ENCODE data around the gene GRIK4.

DNA sequence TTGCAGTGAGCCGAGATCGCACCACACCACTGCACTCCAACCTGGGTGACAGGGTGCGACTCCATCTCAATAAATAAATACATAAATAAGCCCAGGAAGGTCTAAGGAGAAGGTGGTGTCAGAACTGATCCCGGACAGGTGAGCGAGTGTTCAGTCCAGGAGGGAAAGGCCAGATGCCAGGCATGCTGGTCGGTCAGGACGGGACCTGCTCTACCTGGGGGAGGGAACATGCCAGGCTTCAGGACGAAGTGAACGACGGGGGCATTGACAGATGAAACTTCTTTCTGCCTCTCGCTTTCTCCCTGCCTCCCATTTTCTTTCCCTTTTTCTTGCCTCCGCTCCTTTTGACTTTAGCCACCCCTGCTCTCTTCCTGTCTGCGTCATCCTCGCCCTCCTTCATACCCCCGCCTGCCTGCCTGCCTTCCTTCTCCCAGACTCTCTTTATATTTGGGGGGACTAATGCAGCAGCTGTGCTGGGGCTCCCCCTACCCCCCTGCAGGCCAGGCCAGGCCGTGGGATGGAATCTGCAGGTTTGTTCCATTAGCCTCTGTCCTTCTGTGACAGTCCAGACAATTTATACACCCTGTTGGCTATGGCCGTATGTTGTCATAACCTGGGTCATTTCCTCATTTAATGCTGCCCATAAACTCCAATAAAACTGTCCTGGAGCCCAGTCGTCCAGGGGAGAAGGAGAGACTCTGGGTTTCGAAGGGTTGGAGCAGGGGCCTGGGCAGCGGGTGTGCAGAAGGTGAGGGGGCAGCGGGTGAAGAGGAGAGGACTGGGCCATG is 303.2 kb downstream of the GRIK4 start:
- TF ChIP-seq, protein P1, sequence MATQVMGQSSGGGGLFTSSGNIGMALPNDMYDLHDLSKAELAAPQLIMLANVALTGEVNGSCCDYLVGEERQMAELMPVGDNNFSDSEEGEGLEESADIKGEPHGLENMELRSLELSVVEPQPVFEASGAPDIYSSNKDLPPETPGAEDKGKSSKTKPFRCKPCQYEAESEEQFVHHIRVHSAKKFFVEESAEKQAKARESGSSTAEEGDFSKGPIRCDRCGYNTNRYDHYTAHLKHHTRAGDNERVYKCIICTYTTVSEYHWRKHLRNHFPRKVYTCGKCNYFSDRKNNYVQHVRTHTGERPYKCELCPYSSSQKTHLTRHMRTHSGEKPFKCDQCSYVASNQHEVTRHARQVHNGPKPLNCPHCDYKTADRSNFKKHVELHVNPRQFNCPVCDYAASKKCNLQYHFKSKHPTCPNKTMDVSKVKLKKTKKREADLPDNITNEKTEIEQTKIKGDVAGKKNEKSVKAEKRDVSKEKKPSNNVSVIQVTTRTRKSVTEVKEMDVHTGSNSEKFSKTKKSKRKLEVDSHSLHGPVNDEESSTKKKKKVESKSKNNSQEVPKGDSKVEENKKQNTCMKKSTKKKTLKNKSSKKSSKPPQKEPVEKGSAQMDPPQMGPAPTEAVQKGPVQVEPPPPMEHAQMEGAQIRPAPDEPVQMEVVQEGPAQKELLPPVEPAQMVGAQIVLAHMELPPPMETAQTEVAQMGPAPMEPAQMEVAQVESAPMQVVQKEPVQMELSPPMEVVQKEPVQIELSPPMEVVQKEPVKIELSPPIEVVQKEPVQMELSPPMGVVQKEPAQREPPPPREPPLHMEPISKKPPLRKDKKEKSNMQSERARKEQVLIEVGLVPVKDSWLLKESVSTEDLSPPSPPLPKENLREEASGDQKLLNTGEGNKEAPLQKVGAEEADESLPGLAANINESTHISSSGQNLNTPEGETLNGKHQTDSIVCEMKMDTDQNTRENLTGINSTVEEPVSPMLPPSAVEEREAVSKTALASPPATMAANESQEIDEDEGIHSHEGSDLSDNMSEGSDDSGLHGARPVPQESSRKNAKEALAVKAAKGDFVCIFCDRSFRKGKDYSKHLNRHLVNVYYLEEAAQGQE (IDR thresholded peaks at IDR 0.05; ENCODE audit: borderline replicate concordance), result no peak
- TF ChIP-seq, protein P1 (CRISPR knock-in tag; IDR thresholded peaks at IDR 0.05; ENCODE audit: low read depth), result no peak
- TF ChIP-seq EP300 (IDR thresholded peaks at IDR 0.05; ENCODE audit: low read length) (no peak), MEF2A (IDR thresholded peaks at IDR 0.05; ENCODE audit: control insufficient read depth, low read depth, low read length) (no peak), POLR2AphosphoS5 (IDR thresholded peaks at IDR 0.05; ENCODE audit: control insufficient read depth, insufficient read depth, low read depth, low read length) (no peak), CREB1 (IDR thresholded peaks at IDR 0.05) (no peak), CREB1 (CRISPR knock-in tag; IDR thresholded peaks at IDR 0.05) (no peak), ARID1B (IDR thresholded peaks at IDR 0.05) (no peak), FOXJ3 (CRISPR knock-in tag; IDR thresholded peaks at IDR 0.05) (no peak), MYC (IDR thresholded peaks at IDR 0.05; ENCODE audit: low read depth, low read length) (no peak), MYC (CRISPR knock-in tag; IDR thresholded peaks at IDR 0.05; ENCODE audit: borderline replicate concordance, low read depth) (no peak), ELF4 (CRISPR knock-in tag; IDR thresholded peaks at IDR 0.05) (no peak), JUN (IDR thresholded peaks at IDR 0.05; ENCODE audit: borderline replicate concordance, low read depth, low read length) (no peak), JUN (CRISPR knock-in tag; IDR thresholded peaks at IDR 0.05; ENCODE audit: borderline replicate concordance) (no peak), EZH2 (IDR thresholded peaks at IDR 0.05; ENCODE audit: borderline replicate concordance, low read depth, low read length) (no peak), CREM (IDR thresholded peaks at IDR 0.05; ENCODE audit: low read depth) (no peak)
- TF ChIP-seq, protein P2, sequence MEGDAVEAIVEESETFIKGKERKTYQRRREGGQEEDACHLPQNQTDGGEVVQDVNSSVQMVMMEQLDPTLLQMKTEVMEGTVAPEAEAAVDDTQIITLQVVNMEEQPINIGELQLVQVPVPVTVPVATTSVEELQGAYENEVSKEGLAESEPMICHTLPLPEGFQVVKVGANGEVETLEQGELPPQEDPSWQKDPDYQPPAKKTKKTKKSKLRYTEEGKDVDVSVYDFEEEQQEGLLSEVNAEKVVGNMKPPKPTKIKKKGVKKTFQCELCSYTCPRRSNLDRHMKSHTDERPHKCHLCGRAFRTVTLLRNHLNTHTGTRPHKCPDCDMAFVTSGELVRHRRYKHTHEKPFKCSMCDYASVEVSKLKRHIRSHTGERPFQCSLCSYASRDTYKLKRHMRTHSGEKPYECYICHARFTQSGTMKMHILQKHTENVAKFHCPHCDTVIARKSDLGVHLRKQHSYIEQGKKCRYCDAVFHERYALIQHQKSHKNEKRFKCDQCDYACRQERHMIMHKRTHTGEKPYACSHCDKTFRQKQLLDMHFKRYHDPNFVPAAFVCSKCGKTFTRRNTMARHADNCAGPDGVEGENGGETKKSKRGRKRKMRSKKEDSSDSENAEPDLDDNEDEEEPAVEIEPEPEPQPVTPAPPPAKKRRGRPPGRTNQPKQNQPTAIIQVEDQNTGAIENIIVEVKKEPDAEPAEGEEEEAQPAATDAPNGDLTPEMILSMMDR (IDR thresholded peaks at IDR 0.05 in 2 of 3, conservative IDR thresholded peaks at IDR 0.05 in 1 of 3; ENCODE audit: insufficient read depth in 2 of 3, low read depth in 1 of 3, low read length in 3 of 3), result no peak

All from K562 (cell line).